HG03196 (cell line): ENCODE results near the gene TMED7.

Experiments used
- ATAC-seq: cut with Tn5 transposase; IDR thresholded peaks from one replicate; pipeline ENCODE4 v1.9.1; 2021; ENCODE audit not compliant: unreplicated experiment

TMED7 gene

DNA sequence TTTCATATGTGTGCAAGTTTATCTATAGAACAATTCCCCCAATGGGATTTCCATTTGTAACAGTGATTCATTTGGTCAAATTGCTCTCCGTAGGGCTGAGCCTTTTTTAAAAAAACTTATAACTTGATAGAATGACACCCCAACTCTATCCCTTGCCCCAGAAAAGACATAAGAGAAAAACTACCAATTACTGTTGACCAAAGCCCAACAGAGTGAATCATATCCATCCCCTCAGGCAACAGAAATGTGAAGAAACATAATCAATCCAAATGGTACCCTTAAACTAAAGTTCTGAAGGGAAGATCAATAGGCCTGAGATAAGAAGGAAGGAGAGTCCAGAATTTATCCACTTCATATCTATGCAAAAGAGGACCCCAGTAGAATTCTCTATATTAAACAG is 41.3 kb downstream of the TMED7 start:
- ATAC-seq: no peak

DNA sequence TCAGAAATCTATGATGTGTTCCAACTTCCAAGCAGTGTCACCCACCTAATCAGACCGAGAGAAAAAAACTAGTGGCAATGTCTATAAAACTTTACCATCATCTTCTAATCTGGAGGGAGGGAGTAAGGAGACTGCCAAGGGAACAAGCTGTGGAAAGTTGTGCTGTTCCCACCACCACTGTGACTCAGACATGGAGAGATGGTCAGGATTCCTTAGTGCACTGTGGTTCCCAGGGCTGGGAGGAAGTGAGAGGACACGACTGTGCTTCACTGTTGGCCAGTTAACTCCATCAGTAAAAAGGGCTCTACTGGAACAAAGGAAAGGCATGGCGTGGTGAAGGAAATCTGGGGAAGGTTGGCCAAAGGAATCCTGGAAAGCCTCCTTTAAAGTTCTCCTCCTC is 42.4 kb downstream of the TMED7 start:
- ATAC-seq: no peak

DNA sequence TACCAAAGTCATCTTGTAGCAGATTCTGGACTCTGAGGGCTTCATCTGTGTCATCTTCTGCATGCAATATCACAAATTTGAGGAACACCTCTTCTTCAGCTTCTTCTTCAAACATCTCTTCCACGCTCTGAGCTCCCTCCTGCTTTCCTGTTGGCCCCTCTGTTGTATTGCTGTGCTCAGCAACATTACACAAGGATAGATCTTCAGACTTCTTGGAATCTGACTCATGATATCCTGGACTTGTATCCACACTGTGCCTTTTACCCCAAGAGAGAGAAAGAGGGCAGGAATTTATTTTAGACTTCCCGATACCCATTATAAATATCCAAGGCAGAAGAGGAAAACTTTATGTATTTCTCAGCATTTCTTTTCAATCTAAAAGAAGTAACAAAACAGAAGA is 44.9 kb downstream of the TMED7 start:
- no peak for ATAC-seq

DNA sequence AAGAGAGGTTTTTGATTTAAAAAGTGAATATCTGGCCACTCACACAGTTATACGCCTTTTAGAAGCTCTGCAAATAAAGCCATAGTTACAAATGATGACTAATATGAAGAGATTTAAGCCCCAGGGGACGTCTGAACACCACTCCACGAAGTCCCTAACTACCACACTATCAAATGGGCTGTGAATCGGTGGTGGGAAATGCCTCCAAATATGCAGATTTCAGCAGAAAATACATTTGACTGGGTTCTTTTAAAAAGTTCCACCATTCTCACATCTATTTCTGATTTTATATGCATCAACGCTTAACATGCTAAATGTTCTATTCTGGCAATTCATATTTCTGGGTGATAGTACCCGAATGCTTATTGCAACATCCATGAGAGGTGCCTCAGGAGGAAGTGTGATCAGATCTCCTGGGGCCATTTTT is 46.1 kb downstream of the TMED7 start:
- ATAC-seq: peak; percentile 69

DNA sequence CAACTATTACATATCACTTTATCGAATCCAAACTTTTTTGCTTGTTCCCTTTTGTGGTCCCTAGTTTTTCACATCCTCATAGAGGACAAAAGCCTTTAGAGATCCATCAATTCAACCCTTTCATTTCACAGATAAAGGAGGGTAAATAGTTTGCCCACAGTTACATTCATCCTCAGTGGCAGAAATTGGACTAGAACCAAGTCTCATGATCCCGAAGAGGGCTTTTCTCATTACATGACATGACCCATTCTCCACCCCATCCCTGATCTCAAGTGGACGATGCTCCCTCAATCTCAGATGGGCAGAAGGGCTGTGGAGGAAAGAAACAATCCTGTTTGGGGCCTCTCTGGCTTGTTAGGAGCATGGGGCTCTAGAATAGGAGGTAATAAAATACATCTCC is 46.6 kb downstream of the TMED7 start:
- no peak for ATAC-seq

DNA sequence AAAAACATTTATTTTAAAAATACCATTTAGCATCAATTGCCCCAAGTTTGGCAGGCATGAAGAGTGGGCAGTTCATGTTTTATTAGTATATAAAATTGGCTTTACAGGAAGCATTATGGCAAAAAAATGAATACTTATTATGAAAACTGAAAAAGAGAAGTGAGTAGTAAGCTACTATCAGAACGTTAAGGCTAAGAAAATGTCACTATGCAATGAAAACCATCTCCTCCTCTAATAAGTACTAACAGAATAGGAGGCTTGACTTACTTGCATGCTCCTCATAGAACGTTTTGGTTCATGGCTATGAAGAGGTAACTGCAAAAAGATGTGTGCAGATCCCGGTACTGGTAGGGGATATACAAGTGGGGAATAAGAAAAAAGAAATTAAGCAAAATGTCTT is 47.2 kb downstream of the TMED7 start:
- ATAC-seq: peak; percentile 55

DNA sequence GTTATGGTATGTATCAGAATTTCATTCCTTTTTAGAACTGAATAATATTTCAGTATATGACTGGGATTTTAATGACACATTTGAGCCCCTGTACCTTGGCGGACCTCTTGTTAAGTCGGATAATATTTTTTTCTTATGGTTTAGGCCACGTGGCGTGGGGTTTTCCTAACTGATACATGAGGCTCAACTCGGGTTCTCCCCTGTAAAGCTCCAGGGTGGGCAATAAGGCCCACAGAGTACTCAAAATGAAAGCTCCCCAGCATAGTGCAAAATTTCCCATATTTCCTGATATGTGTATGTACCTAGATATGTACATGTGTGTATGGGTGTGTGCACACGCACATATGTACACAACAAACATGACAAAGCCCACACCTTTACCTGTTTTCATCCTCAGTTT is 48.1 kb downstream of the TMED7 start:
- no peak for ATAC-seq

DNA sequence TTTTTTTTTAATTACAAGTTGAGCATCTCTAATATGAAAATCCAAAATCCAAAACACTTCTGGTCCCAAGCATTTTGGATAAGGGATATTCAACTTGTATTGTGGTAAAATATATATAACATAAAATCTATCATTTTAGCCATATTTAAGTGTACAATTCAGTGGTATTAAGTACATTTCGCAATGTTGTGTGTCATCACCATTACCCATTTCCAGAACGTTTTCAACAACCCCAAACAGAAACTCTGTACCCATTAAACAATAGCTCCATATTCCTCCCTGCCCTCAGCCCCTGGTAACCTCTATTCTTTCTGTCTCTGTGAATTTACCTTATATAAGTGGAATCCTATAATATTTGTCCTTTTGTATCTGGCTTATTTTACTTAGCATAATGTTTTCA is 48.5 kb downstream of the TMED7 start:
- no peak for ATAC-seq

DNA sequence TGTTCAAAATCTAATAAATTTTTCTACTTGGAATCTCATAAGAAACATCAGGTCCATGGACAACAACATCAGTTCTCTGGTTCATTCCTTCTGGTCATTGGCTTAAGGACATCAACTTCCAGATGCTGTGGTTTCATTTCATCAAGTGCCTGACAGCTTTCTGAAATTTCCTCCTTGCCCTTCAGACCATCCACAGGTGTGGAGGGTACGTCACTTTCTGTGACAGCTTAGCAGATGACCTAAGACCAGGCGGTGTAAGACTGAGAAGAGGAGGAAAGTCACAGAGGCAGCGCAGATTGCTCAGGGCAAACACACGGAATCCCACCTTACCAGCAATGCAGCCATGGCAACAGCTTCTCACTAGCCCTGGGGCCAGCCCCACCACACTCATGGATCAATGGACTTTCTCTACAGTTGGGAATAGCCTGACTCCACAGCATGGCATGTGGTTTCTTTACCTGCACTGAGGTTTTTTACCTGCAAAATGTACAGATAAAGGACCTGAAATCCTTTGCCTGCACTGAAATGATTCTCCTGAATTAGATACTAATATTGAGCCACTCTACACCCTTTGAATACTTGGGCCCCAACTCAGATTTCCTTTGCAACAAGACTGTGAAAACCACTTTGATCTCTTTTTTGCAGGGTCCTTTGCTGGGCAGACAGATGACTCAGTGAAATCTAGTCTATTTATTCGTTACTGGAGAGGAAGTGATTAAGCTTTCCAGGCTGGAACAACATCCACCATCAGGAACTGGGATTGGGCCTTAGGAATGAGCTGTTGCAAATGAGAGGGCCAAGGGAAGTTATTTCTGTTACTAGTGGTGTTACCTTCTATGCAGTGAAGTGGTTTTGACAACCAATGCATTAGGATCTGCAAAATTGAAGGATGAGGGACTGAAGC is 50.4 kb downstream of the TMED7 start:
- ATAC-seq: no peak

DNA sequence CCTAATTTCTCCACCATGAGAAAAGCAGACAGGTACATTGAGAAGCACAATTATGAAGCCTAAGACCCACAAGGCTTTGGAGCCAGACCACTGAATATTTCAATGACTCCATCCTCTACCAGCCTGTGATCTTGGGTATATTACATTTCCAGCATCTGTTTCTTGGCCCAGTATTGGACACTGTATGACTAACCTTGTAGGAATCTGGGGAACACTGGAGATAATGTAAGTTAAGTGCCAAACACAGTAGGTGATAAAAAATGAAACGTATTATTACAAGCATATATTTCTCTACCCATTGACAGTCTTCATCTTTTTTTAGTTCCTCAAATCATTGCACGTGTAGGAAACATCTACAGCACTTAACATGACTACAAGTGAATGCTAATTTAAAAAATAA is 52.7 kb downstream of the TMED7 start:
- no peak for ATAC-seq

DNA sequence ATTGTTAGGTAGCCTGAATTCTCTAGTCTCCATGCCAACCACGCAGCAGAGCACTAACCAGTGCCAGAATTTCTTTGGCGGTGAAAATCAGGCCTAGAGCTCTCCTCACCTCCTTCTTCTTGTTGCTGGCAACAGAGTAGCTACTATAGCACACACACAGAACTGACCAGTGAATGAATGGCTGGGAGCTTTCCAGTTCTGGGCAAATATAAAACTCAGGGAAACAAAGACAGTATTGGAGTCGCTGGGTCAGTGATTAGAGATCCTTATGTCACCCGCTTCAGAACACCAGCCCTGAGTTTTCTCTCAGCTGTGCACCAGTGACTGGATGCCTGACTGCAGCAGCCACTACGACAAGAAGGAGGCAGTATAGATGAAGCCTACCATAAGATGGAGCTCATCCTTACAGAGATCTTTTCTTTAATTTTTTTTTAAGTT is 54.4 kb downstream of the TMED7 start:
- no peak for ATAC-seq

DNA sequence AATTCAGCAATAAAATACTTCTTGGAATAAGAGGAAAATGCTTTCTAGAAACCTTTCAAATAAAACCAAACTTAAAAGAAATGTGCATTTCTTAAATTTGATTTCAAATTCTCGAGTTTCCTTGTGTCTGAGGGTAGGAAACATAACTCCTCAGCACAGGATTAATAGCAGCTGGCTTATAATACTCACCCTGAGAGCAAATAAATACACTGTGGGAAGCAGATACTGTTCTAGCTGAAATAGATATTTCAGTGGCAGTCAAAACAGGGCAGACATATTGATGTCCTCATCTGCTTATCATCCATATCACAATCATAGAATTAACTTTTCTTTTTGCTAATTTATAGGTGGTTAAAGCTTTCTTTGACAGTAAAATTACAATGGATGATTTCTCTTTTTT is 57.2 kb downstream of the TMED7 start:
- ATAC-seq: no peak

DNA sequence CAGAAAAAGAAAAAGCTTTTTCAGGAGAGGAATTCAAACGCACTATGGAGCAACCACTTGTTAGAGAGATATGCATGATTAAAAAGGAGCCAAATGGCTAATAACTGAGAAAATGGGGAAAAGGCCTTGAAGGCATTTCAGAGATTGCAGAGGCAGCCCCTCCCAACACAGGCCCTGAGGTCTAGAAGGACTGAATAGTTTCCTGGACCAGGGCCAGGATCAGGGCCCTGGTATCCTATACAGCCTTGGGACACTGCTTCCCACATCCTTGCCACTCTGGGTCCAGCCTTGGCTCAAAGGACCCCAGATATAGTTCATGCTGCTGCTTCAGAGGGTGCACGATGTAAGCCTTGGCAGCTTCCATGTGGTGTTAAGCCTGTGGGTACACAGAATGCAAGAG is 60.6 kb downstream of the TMED7 start:
- no peak for ATAC-seq
